Glomerular visceral epithelial cell (primary cell): ENCODE data around the gene HNRNPC.
"Not testable (repeated sequence)": the region's sequence is repeated elsewhere in the genome, so short reads cannot be mapped to it uniquely, and the experiment has no call there.

ENCODE experiments used
- DNase-seq: peaks from one replicate; pipeline ENCODE4 v3.0.0-alpha.2; 2016; ENCODE audit errors: extremely low spot score

Gene HNRNPC

GRCh38 chr14:21191809-21192446 is 77.3 kb downstream of the HNRNPC start:
- peak; percentile 65 for DNase-seq

GRCh38 chr14:21191261-21191808 is 77.9 kb downstream of the HNRNPC start:
- no peak for DNase-seq

GRCh38 chr14:21185491-21185890 is 83.8 kb downstream of the HNRNPC start:
- no peak for DNase-seq

- DNase-seq = no peak
Measured at GRCh38 chr14:21184254-21184653, 85.0 kb downstream of the HNRNPC start.

- no peak for DNase-seq
Measured at GRCh38 chr14:21182166-21182565, 87.1 kb downstream of the HNRNPC start.

GRCh38 chr14:21171128-21171527 is 98.1 kb downstream of the HNRNPC start:
- DNase-seq = no peak

GRCh38 chr14:21169573-21169972 is 99.7 kb downstream of the HNRNPC start:
- no peak for DNase-seq

- peak; percentile 23 for DNase-seq
Measured at GRCh38 chr14:21168055-21168454, 101.2 kb downstream of the HNRNPC start.

- DNase-seq = not testable (repeated sequence)
Measured at GRCh38 chr14:21165670-21166069, 103.6 kb downstream of the HNRNPC start.

GRCh38 chr14:21165002-21165605 is 104.1 kb downstream of the HNRNPC start:
- peak; percentile 25 for DNase-seq

GRCh38 chr14:21163871-21164291 is 105.4 kb downstream of the HNRNPC start:
- DNase-seq = no peak

- DNase-seq = no peak
Measured at GRCh38 chr14:21162081-21162480, 107.2 kb downstream of the HNRNPC start.

- no peak for DNase-seq
Measured at GRCh38 chr14:21160061-21160610, 109.1 kb downstream of the HNRNPC start.
